HG03103 (cell line): ENCODE measurements around the gene ACBD3.

Experiments
- ATAC-seq: cut with Tn5 transposase; IDR thresholded peaks from one replicate; pipeline ENCODE4 v1.9.1; 2021; ENCODE audit warnings: low read depth; ENCODE audit not compliant: unreplicated experiment

ACBD3 gene

DNA sequence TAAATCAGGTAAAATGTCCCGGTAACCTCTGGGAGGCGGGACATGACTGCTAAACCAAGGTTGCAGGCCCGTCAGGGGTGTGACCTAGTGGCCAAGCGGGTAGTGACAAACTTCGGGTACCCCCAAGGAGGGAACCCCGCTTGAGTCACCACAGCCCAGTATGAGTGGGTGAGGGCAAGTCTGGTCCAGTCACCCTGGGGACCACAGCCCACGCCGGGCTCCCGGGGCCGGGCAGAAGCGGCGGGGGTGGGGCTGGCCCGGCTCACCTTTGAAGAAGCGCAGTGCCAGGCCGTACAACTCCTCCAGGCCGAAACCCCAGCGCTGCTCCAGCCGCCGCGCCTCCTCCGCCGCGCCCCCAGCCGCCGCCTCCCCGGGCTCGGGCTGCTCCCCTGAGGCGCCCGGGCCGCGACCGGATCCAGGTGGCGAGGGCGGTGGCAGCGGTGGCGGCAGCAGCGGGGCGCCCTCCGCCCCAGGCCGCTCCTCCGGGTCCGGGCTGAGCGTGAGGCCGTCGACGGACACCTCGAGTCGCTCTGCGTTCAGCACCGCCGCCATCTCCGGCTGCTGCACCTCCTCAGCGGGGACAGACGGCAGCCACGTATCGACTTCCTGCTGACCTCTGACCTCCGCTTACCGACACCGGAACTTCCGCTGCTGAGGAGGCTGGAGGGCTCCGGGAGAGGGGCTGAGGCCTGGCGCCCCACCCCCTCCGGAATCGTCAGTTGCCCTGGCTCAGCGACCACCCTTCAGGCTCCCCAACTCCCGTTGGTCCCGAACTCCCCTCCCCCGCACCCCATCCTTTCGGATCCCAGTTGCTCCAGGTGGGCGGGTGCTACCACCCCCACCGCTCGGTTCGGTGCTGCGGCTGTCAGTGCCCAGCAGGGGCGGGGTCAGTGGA lies at the start of gene ACBD3:
Gene ACBD3, minus strand, starts transcription at position 618 of the 895 bp plus-strand sequence. Its CDS starts 66 bp downstream, at position 552.
- ATAC-seq = peak; percentile 92

DNA sequence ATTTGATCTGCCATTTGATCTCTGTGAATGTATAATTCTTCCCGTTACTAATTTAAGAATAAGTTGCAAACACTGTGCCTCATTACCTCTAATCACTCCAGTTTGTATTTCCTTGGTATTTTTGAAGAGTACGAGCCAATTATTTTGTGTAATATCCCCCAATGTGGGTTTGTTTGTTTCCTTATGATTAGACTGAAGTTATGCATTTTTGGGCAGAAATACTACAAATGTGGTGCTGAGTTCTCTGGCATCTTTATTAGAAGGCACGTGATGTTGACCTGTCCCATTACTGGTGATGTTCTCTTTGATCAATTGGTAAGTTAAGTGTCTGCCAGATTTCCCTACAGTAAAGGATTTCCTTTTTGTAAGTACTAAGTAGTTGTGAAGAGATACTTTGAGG lies 47.3 kb upstream of the ACBD3 start:
- no peak for ATAC-seq

DNA sequence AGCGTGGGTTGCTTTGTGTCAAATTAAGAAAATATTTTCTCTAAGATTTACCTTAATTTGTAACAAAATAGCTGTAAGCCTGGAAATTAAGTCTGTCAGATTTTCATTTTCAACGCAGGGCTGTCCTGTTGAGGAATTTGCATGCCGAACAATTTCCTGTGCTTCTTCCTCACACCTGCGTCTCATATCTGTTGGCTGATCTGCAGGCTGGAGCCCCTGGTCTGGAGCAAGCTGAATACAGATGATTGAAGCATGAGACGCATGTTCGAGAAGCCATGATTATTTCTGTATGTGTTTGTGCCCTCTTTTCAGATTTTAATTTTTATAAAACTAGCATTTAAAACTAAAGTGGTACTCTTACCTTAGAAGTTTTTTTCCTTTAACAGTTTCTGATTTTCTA lies 46.8 kb upstream of the ACBD3 start:
- peak; percentile 63 for ATAC-seq

GRCh38 chr1:226226601-226227000 lies 40.1 kb upstream of the ACBD3 start:
- ATAC-seq = no peak

DNA sequence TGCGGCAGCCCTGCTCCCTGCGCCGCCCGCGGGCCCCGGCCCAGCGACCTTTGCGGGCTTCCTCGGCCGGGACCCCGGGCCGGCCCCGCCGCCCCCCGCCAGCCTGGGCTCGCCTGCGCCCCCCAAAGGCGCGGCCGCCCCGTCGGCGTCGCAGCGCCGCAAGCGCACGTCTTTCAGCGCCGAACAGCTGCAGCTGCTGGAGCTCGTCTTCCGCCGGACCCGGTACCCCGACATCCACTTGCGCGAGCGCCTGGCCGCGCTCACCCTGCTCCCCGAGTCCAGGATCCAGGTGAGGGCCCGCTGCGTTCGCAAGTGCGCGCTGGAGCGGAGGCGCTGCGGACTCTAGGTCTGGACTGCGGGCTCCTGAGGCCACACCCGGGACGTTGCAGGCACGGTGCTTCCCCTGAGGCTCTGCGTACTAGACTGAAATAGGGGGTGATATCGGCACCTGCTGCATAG lies 37.3 kb upstream of the ACBD3 start:
- ATAC-seq = peak; percentile 56

DNA sequence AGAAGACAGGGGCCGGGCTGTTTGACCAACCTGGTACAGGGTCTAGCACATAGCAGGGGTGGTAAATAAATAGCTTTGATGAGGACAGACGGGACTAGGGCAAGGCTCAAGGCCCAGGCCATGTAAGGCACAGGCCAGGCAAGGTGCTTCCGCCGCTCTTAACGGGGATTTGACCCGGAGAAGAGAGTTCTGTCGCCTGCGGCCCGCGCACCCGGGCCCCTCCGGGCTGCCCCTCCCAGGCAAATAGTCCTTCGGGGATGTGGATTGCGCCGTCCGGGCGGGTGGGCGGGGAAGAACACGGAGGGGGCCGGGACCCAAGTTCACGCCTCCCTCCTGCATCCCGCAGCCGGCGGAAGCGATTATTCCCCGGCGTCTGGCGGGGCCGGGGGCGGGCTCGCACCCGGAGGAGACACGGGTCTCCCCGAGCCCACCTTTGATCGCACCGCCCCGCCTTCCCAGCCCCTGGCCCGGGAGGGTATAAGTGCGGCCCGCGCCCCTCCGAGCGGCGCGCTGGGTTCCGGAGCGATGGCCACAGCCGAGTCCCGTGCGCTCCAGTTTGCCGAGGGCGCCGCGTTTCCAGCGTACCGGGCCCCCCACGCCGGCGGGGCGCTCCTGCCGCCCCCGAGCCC lies 36.7 kb upstream of the ACBD3 start, which contains the start of gene MIXL1:
Gene MIXL1, plus strand, starts transcription at position 508 of the 629 bp plus-strand sequence. Its CDS starts 18 bp downstream, at position 526.
- ATAC-seq = peak; percentile 35

- no peak for ATAC-seq
Observed at GRCh38 chr1:226222686-226223085, 36.1 kb upstream of the ACBD3 start.

GRCh38 chr1:226220473-226221189 lies 34.1 kb upstream of the ACBD3 start:
- ATAC-seq = no peak

DNA sequence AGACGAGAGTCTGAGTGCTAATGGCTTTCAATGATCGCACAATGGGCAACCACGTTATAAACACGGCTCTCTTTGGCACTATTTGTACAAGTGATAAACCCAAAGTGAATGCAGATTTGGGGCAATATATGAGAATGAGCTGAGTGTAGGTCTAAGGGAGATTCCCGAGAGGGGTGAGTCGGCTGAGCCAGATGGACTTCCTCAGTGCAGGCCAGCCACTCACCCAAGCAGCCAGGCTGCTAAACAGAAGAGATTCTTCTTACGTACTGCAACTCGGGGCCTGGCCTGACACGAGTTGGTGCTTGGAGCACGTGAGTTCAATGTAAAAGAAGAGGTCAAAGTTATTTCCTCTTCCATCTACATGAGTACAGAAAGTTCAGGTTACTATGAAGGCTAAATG lies 30.7 kb upstream of the ACBD3 start:
- ATAC-seq = no peak

DNA sequence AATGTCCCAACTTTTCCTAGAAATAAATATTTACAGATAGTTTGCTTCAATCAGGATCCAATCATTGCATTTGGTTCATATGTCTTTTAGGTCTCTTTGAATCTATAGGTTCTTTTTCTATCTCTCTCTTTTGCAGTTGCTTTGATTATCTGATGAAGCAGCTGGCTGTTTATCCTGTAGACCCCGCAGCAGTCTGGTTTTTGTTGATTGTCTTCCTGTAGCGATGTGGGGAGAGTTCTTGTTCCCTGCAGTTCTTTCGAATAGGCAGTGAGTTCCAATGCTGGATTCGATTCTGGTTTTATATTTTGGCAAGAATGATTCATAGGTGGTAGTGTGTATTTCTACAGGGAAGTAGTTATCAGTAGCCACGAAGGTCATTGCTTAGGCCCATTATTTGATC lies 29.5 kb upstream of the ACBD3 start:
- no peak for ATAC-seq

- no peak for ATAC-seq
Observed at GRCh38 chr1:226215239-226215638, 28.7 kb upstream of the ACBD3 start.

GRCh38 chr1:226212545-226212944 lies 26.0 kb upstream of the ACBD3 start:
- ATAC-seq = no peak

- no peak for ATAC-seq
Observed at GRCh38 chr1:226211181-226211821, 24.8 kb upstream of the ACBD3 start.

GRCh38 chr1:226210571-226211176 lies 24.1 kb upstream of the ACBD3 start:
- no peak for ATAC-seq

DNA sequence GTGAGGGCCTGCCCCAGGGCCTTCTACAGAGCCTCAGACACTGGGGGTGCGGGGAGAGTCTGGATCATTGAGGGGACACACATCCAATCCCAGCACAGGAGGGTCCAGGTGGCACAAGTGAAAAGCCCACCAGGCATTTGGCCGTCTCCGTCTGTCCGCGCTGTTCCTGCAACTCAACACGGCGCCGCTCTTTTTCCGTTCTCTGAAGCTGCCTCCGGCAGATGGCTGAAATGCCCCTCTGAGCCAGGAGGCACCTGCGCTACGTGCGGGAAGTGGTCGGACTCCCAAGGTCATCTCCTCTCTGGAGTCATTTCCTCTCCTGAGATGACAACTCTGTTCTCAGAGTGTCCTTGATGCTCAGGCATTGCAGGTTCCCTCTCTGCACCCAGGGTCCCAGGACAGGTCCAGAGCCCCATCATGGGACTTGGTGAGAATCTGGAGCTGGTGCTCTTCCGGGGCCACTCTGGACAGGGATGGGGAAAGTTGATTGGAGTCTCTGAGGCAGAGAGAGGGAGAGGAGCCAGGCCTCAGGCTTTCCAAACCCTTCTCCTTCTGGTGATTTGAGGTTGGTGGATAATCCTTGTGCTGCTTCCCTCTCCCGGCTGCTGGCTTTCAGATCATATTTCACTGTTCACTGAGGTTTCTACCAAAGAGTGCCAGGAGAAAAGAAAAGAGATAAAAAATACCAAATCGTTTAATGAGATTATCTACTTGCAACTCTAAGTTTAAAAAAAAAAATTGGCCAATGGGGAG lies 22.9 kb upstream of the ACBD3 start:
- ATAC-seq = no peak

- ATAC-seq = no peak
Observed at GRCh38 chr1:226207048-226207447, 20.5 kb upstream of the ACBD3 start.

GRCh38 chr1:226204198-226204597 lies 17.7 kb upstream of the ACBD3 start:
- ATAC-seq = no peak

GRCh38 chr1:226203655-226204054 lies 17.1 kb upstream of the ACBD3 start:
- ATAC-seq = no peak

GRCh38 chr1:226203240-226203639 lies 16.7 kb upstream of the ACBD3 start:
- no peak for ATAC-seq
